ENCODE data around the gene STK32B. TPM values are rescaled to one million over a fixed set of nuclear protein-coding genes. Genes with fewer than 3 reads are reported as not detected.
"Not testable (repeated sequence)": the region's sequence is repeated elsewhere in the genome, so short reads cannot be mapped to it uniquely, and the experiment has no call there.

Gene STK32B
- polyA plus RNA-seq, 4 donors = 0.27 to 0.75 (median 0.58) TPM; not detected in 1

DNA sequence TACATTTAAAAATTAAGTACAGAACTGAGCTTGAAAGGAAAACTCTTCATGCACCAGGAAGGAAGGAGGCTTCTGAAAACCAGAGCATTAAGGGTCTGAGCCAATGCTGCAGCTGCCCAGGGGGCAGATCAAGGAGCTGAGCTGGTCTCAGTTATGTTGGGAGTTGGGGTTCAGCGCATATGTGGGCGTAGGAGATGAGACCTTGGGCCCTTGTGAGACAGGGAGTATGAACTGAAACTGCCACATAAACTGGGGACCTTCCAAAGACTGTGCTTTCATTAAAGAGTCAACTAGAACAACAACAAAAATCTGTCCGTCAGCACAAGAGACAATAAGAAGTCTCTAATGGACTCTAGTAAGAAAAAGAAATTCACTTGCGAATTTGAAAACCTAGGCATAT is 226.9 kb downstream of the STK32B start:
- no peaks in the 10 kb centered on the region for H3K4me1 ChIP-seq (ENCODE audit: control insufficient read depth in 3 of 3, insufficient read depth in 2 of 3, low read depth in 1 of 3, low read length in 2 of 3)
- no peak overlapping the region for H3K4me3 ChIP-seq (ENCODE audit: low read depth in 1 of 3, low read length in 3 of 3)
- H3K36me3 ChIP-seq (ENCODE audit: control insufficient read depth in 3 of 3, insufficient read depth in 2 of 3, low read depth in 1 of 3, low read length in 3 of 3) = no peaks in the 10 kb centered on the region
- no peak for DNase-seq
- no peak overlapping the region for H3K27ac ChIP-seq (ENCODE audit: low read depth in 1 of 3, low read length in 2 of 3)
- H3K27me3 ChIP-seq (ENCODE audit: control insufficient read depth in 3 of 3, insufficient read depth in 3 of 3, low read length in 3 of 3) = no peaks in the 10 kb centered on the region
- 80 to 95% (median 93%) methylated on average over 4 of the region's 4 CpGs for WGBS, 3 donors
- FAIRE-seq = no peak
- peaks cover 0 to 4% of the 10 kb centered on the region in 2 donors for H3K9me3 ChIP-seq (ENCODE audit: control insufficient read depth in 2 of 2, insufficient read depth in 1 of 2, low read depth in 1 of 2, low read length in 1 of 2)

DNA sequence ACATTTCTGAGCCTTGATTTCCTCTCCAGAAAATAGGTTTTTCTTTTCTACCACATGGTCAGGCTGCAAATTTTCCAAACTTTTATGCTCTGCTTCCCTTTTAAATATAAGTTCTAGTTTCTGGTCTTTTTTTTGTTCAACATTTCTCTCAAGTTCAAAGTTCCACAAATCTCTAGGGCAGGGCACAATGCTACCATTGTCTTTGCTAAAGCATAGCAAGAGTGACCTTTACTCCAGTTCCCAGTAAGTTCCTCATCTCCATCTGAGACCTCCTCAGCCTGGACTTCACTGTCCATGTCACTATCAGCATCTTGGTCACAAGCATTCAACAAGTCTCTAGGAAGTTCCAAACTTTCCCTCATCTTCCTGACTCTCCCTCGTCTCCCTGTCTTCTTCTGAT is 228.8 kb downstream of the STK32B start:
- peak in 1 of 2 donors; percentile 5 for DNase-seq
- 19 to 48% (median 33%) methylated on average over 1 of the region's 1 CpG for WGBS, 3 donors

DNA sequence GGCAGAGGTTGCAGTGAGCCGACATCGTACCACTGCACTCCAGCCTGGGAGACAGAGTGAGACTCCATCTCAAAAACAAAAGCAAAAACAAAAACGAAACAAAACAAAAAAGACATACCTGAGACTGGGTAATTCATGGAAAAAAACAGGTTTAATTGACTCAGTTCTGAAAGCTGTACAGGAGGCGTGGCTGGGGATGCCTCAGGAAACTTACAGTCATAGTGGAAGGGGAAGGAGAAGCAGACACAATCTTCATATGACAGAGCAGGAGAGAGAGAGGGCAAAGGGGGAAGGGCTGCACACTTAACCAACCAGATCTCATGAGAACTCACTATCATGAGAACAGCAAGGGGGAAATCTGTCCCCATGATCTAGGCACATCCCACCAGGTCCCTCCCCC is 229.5 kb downstream of the STK32B start:
- Histone ChIP-seq H3K4me3 (ENCODE audit: low read depth in 1 of 3, low read length in 3 of 3) (no peak overlapping the region), H3K36me3 (ENCODE audit: control insufficient read depth in 3 of 3, insufficient read depth in 2 of 3, low read depth in 1 of 3, low read length in 3 of 3) (no peaks in the 10 kb centered on the region), H3K4me1 (ENCODE audit: control insufficient read depth in 3 of 3, insufficient read depth in 2 of 3, low read depth in 1 of 3, low read length in 2 of 3) (no peaks in the 10 kb centered on the region), H3K27ac (ENCODE audit: low read depth in 1 of 3, low read length in 2 of 3) (no peak overlapping the region), H3K9me3 (ENCODE audit: control insufficient read depth in 2 of 2, insufficient read depth in 1 of 2, low read depth in 1 of 2, low read length in 1 of 2) (peaks cover 0 to 4% of the 10 kb centered on the region in 2 donors), H3K27me3 (ENCODE audit: control insufficient read depth in 3 of 3, insufficient read depth in 3 of 3, low read length in 3 of 3) (no peaks in the 10 kb centered on the region)
- FAIRE-seq = no peak
- WGBS, 3 donors = 66 to 80% (median 70%) methylated on average over 4 of the region's 4 CpGs
- no peak for DNase-seq

More for the DNA sequence above, 228.8 kb downstream of the STK32B start:
- H3K27me3 ChIP-seq (ENCODE audit: control insufficient read depth in 3 of 3, insufficient read depth in 3 of 3, low read length in 3 of 3); FAIRE-seq; H3K9me3 ChIP-seq (ENCODE audit: control insufficient read depth in 2 of 2, insufficient read depth in 1 of 2, low read depth in 1 of 2, low read length in 1 of 2); H3K27ac ChIP-seq (ENCODE audit: low read depth in 1 of 3, low read length in 2 of 3); H3K4me3 ChIP-seq (ENCODE audit: low read depth in 1 of 3, low read length in 3 of 3); H3K36me3 ChIP-seq (ENCODE audit: control insufficient read depth in 3 of 3, insufficient read depth in 2 of 3, low read depth in 1 of 3, low read length in 3 of 3); H3K4me1 ChIP-seq (ENCODE audit: control insufficient read depth in 3 of 3, insufficient read depth in 2 of 3, low read depth in 1 of 3, low read length in 2 of 3): not testable (repeated sequence)

DNA sequence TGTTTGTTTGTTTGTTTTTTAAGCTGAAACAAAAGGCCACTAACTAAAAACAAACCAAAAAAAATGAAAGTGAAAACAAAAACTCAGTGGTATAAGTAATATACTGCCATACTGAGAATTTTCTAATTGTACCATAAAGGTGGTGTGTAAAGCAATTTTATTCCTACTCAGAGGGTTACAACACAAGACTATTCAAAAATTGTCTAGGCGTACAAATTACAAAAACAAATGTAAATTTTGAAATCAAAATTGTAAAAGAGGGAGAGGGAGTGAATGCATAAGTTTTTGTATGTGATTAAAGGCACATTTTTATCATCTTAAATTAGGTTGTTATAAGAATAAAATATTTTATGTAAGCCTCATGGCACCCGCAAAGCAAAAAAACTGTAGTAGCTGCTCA is 232.6 kb downstream of the STK32B start:
- WGBS, 3 donors = 81 to 90% (median 83%) methylated on average over 2 of the region's 2 CpGs
- no peak for FAIRE-seq
- Histone ChIP-seq H3K4me3 (ENCODE audit: low read depth in 1 of 3, low read length in 3 of 3) (no peak overlapping the region), H3K27me3 (ENCODE audit: control insufficient read depth in 3 of 3, insufficient read depth in 3 of 3, low read length in 3 of 3) (no peaks in the 10 kb centered on the region), H3K27ac (ENCODE audit: low read depth in 1 of 3, low read length in 2 of 3) (no peak overlapping the region), H3K36me3 (ENCODE audit: control insufficient read depth in 3 of 3, insufficient read depth in 2 of 3, low read depth in 1 of 3, low read length in 3 of 3) (no peaks in the 10 kb centered on the region), H3K9me3 (ENCODE audit: control insufficient read depth in 2 of 2, insufficient read depth in 1 of 2, low read depth in 1 of 2, low read length in 1 of 2) (peaks cover 0 to 4% of the 10 kb centered on the region in 2 donors), H3K4me1 (ENCODE audit: control insufficient read depth in 3 of 3, insufficient read depth in 2 of 3, low read depth in 1 of 3, low read length in 2 of 3) (no peaks in the 10 kb centered on the region)
- DNase-seq = no peak

DNA sequence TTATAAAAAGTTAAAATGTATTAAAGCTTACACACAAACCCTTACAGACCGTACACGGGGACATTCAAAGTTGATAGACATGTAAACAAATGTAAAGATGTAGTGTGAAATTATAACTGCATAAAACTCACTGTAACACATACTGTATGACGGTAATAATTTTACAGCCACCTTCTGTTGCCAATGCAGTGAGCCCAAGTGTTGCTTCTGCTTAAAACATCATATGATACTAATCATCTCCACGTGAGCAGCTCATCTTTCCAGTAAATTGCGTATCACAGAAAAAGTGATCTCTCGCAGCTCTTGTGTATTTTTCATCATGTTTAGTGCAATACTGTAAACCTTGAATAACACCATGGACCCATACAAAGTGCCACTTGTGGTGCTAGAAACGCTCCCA is 233.2 kb downstream of the STK32B start:
- FAIRE-seq (no peak), DNase-seq (no peak)
- no peak overlapping the region for H3K27ac ChIP-seq (ENCODE audit: low read depth in 1 of 3, low read length in 2 of 3)
- H3K4me3 ChIP-seq (ENCODE audit: low read depth in 1 of 3, low read length in 3 of 3) = no peak overlapping the region
- H3K9me3 ChIP-seq (ENCODE audit: control insufficient read depth in 2 of 2, insufficient read depth in 1 of 2, low read depth in 1 of 2, low read length in 1 of 2) = no peaks in the 10 kb centered on the region
- H3K27me3 ChIP-seq (ENCODE audit: control insufficient read depth in 3 of 3, insufficient read depth in 3 of 3, low read length in 3 of 3) = no peaks in the 10 kb centered on the region
- H3K36me3 ChIP-seq (ENCODE audit: control insufficient read depth in 3 of 3, insufficient read depth in 2 of 3, low read depth in 1 of 3, low read length in 3 of 3) = no peaks in the 10 kb centered on the region
- no peaks in the 10 kb centered on the region for H3K4me1 ChIP-seq (ENCODE audit: control insufficient read depth in 3 of 3, insufficient read depth in 2 of 3, low read depth in 1 of 3, low read length in 2 of 3)
- WGBS, 3 donors = 74 to 79% (median 78%) methylated on average over 7 of the region's 7 CpGs

DNA sequence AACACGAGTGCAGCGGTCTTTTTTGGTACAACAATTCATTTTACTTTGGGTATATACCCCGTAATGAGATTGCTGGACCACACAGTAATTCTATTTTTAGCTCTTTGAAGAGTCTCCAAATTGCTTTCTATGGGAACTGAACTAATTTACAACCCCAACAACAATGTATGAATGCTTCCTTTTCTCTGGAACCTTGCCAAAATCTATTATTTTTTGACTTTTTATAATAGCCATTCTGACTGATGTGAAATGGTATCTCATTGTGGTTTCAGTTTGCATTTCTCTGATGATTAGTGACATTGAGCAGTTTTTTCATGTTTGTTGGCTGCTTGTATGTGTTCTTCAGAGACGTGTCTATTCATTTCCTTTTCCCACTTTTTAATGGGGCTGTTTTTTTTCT is 240.8 kb downstream of the STK32B start:
- Histone ChIP-seq H3K36me3 (ENCODE audit: control insufficient read depth in 3 of 3, insufficient read depth in 2 of 3, low read depth in 1 of 3, low read length in 3 of 3) (no peaks in the 10 kb centered on the region), H3K27ac (ENCODE audit: low read depth in 1 of 3, low read length in 2 of 3) (no peak overlapping the region), H3K27me3 (ENCODE audit: control insufficient read depth in 3 of 3, insufficient read depth in 3 of 3, low read length in 3 of 3) (no peaks in the 10 kb centered on the region), H3K9me3 (ENCODE audit: control insufficient read depth in 2 of 2, insufficient read depth in 1 of 2, low read depth in 1 of 2, low read length in 1 of 2) (no peaks in the 10 kb centered on the region), H3K4me3 (ENCODE audit: low read depth in 1 of 3, low read length in 3 of 3) (no peak overlapping the region), H3K4me1 (ENCODE audit: control insufficient read depth in 3 of 3, insufficient read depth in 2 of 3, low read depth in 1 of 3, low read length in 2 of 3) (no peaks in the 10 kb centered on the region)
- WGBS, 3 donors = 33 to 45% (median 43%) methylated on average over 4 of the region's 4 CpGs
- no peak for FAIRE-seq
- DNase-seq = no peak

DNA sequence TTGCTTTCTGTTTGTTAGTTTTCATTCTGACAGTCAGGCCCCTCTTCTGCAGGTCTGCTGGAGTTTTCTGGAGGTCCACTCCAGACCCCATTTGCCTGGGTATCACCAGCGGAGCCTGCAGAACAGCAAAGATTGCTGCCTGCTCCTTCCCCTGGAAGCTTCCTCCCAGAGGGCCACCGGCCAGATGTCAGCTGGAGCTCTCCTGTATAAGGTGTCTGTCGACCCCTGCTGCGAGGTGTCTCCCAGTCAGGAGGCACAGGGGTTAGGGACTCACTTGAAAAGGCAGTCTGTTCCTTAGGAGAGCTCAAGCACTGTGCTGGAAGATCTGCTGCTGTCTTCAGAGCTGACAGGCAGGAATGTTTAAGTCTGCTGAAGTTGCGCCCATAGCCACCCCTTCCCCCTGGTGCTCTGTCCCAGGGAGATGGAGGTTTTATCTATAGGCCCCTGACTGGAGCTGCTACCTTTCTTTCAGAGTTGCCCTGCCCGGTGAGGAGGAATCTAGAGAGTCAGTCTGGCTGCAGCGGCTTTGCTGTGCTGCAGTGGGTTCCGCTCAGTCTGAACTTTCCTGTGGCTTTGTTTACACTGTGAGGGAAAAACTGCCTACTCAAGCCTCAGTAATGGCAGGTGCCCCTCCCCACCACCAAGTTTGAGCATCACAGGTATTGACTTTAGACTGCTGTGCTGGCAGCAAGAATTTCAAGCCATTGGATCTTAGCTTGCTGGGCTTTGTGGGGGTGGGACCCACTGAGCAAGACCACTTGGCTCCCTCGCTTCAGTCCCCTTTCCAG is 246.9 kb downstream of the STK32B start:
- H3K36me3 ChIP-seq (ENCODE audit: control insufficient read depth in 3 of 3, insufficient read depth in 2 of 3, low read depth in 1 of 3, low read length in 3 of 3); H3K4me1 ChIP-seq (ENCODE audit: control insufficient read depth in 3 of 3, insufficient read depth in 2 of 3, low read depth in 1 of 3, low read length in 2 of 3); H3K9me3 ChIP-seq (ENCODE audit: control insufficient read depth in 2 of 2, insufficient read depth in 1 of 2, low read depth in 1 of 2, low read length in 1 of 2); DNase-seq; H3K27ac ChIP-seq (ENCODE audit: low read depth in 1 of 3, low read length in 2 of 3); H3K4me3 ChIP-seq (ENCODE audit: low read depth in 1 of 3, low read length in 3 of 3); FAIRE-seq; H3K27me3 ChIP-seq (ENCODE audit: control insufficient read depth in 3 of 3, insufficient read depth in 3 of 3, low read length in 3 of 3): not testable (repeated sequence)
- WGBS, 3 donors = 60 to 81% (median 78%) methylated on average over 9 of the region's 9 CpGs

DNA sequence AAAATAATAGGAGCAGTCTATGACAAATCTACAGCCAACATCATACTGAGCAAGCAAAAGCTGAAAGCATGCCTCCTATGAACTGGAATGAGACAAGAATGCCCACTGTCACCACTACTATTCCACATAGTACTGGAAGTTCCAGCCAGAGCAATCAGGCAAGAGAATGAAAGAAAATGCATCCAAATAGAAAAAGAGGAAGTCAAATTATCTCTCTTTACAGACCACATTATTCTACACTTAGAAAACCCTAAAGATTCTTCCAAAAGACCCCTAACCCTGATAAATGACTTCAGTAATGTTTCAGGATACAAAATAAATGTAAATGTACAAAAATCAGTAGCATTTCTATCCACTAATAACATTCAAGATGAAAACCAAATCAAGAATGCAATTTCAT is 249.0 kb downstream of the STK32B start:
- FAIRE-seq = no peak
- Histone ChIP-seq H3K27ac (ENCODE audit: low read depth in 1 of 3, low read length in 2 of 3) (no peak overlapping the region), H3K36me3 (ENCODE audit: control insufficient read depth in 3 of 3, insufficient read depth in 2 of 3, low read depth in 1 of 3, low read length in 3 of 3) (no peaks in the 10 kb centered on the region), H3K27me3 (ENCODE audit: control insufficient read depth in 3 of 3, insufficient read depth in 3 of 3, low read length in 3 of 3) (no peaks in the 10 kb centered on the region), H3K9me3 (ENCODE audit: control insufficient read depth in 2 of 2, insufficient read depth in 1 of 2, low read depth in 1 of 2, low read length in 1 of 2) (no peaks in the 10 kb centered on the region), H3K4me3 (ENCODE audit: low read depth in 1 of 3, low read length in 3 of 3) (no peak overlapping the region), H3K4me1 (ENCODE audit: control insufficient read depth in 3 of 3, insufficient read depth in 2 of 3, low read depth in 1 of 3, low read length in 2 of 3) (no peaks in the 10 kb centered on the region)
- no peak for DNase-seq

DNA sequence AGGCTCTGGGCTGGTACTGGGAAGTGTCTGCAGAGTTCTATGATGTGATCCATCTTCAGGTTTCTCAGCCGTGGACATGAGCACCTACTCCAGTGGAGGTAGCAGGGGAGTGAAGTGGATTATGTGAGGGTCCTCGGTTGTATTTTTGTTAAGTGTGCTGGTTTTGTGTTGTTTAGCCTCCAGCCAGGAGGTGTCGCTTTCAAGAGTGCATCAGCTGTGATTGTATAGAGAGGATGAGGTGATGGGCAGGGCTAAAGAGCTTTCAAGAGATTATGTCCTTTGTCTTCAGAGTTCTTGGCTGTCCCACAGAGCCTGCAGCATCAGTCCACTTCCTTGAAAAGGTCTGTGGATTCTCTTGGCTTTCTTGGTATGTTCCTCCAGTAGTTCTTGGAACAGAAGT is 256.6 kb downstream of the STK32B start:
- Histone ChIP-seq H3K36me3 (ENCODE audit: control insufficient read depth in 3 of 3, insufficient read depth in 2 of 3, low read depth in 1 of 3, low read length in 3 of 3) (no peaks in the 10 kb centered on the region), H3K9me3 (ENCODE audit: control insufficient read depth in 2 of 2, insufficient read depth in 1 of 2, low read depth in 1 of 2, low read length in 1 of 2) (peaks cover 0 to 2% of the 10 kb centered on the region in 2 donors), H3K4me3 (ENCODE audit: low read depth in 1 of 3, low read length in 3 of 3) (no peak overlapping the region), H3K27ac (ENCODE audit: low read depth in 1 of 3, low read length in 2 of 3) (no peak overlapping the region), H3K27me3 (ENCODE audit: control insufficient read depth in 3 of 3, insufficient read depth in 3 of 3, low read length in 3 of 3) (no peaks in the 10 kb centered on the region), H3K4me1 (ENCODE audit: control insufficient read depth in 3 of 3, insufficient read depth in 2 of 3, low read depth in 1 of 3, low read length in 2 of 3) (no peaks in the 10 kb centered on the region)
- no peak for DNase-seq
- no peak for FAIRE-seq
- 80 to 90% (median 90%) methylated on average over 3 of the region's 3 CpGs for WGBS, 3 donors
